DND-41 (cell line): ENCODE measurements around the gene RSPO1.
"Not testable (repeated sequence)": the region's sequence is repeated elsewhere in the genome, so short reads cannot be mapped to it uniquely, and the experiment has no call there.

Experiments used
- ATAC-seq: fragments of 200-7000 bp; cut with Tn5 transposase; 3 replicates; pipeline ENCODE4 v1.9.1; 2021; ENCODE audit warnings: low read depth; ENCODE audit not compliant: insufficient read depth
- DNase-seq: peaks from one replicate; pipeline ENCODE4 v3.0.0-alpha.2; 2020
- H2AFZ ChIP-seq: 2 replicates; pipeline ENCODE4 v1.6.0; 2012; ENCODE audit warnings: low read depth, low read length
- H3K27ac ChIP-seq: 2 replicates; pipeline ENCODE4 v1.5.1; 2012; ENCODE audit warnings: low read length, inconsistent platforms
- H3K27me3 ChIP-seq: fragments of 200-600 bp; sonication (generic); 2 replicates; pipeline ENCODE4 v1.6.0; 2012; ENCODE audit warnings: low read length, mild to moderate bottlenecking, inconsistent platforms; ENCODE audit not compliant: insufficient read depth, poor library complexity
- H3K36me3 ChIP-seq: 2 replicates; pipeline ENCODE4 v1.5.1; 2012; ENCODE audit warnings: low read length, inconsistent platforms; ENCODE audit not compliant: insufficient read depth
- H3K4me1 ChIP-seq: 2 replicates; pipeline ENCODE4 v1.5.1; 2012; ENCODE audit warnings: mild to moderate bottlenecking, low read length; ENCODE audit not compliant: insufficient read depth
- H3K4me2 ChIP-seq: 2 replicates; pipeline ENCODE4 v1.6.0; 2012; ENCODE audit warnings: mild to moderate bottlenecking, moderate library complexity, low read length, inconsistent platforms; ENCODE audit not compliant: insufficient read depth
- H3K4me3 ChIP-seq, 2 experiments: fragments of 200-600 bp in 1 of 2; shearing (Covaris generic) in 1 of 2; 2 replicates each; pipeline ENCODE4 v1.5.1; 2012 to 2016; ENCODE audit warnings: inconsistent platforms in 2 of 2, low read length in 2 of 2, mild to moderate bottlenecking in 2 of 2, low read depth in 1 of 2, moderate library complexity in 1 of 2
- H3K79me2 ChIP-seq: 2 replicates; pipeline ENCODE4 v1.6.0; 2012; ENCODE audit warnings: low read length, inconsistent platforms; ENCODE audit not compliant: insufficient read depth
- H3K9ac ChIP-seq: 2 replicates; pipeline ENCODE4 v1.6.0; 2012; ENCODE audit warnings: low read depth, mild to moderate bottlenecking, inconsistent platforms, low read length, moderate library complexity
- H3K9me3 ChIP-seq: 2 replicates; pipeline ENCODE4 v1.5.1; 2012; ENCODE audit warnings: low read length, moderate library complexity, mild to moderate bottlenecking, inconsistent platforms; ENCODE audit not compliant: insufficient read depth, severe bottlenecking
- H4K20me1 ChIP-seq: 2 replicates; pipeline ENCODE4 v1.6.0; 2012; ENCODE audit warnings: low read length; ENCODE audit not compliant: insufficient read depth
- CTCF ChIP-seq: IDR thresholded peaks from 2 replicates; pipeline ENCODE4 v1.5.1; 2012; ENCODE audit warnings: borderline replicate concordance, low read length, moderate library complexity, mild to moderate bottlenecking; ENCODE audit not compliant: poor library complexity, severe bottlenecking; ENCODE audit errors: extremely low read depth
- EZH2 ChIP-seq: IDR thresholded peaks from 3 replicates; pipeline ENCODE4 v1.6.1; 2012; ENCODE audit warnings: borderline replicate concordance, low read depth, mild to moderate bottlenecking, moderate library complexity, low read length, inconsistent platforms; ENCODE audit not compliant: severe bottlenecking

Gene RSPO1

GRCh38 chr1:37634244-37634991 lies at the start of gene RSPO1:
TSS of gene RSPO1 (minus strand) at chr1:37634892. CDS start at chr1:37629661, 5,231 bp downstream.
- Histone ChIP-seq H3K27me3 (peaks cover 49% of the 10 kb centered on the region), H3K9ac (no peak within 1 kb of the TSS), H3K27ac (no peak within 1 kb of the TSS), H3K9me3 (no peaks in the 10 kb centered on the region), H3K4me1 (no peaks in the 10 kb centered on the region), H3K79me2 (no peaks in the 10 kb centered on the region), H3K4me2 (no peak within 1 kb of the TSS), H4K20me1 (peaks cover 5% of the 10 kb centered on the region; the same call in 1 of the 2 replicates), H2AFZ (no peak within 1 kb of the TSS), H3K4me3 (no peak within 1 kb of the TSS), H3K36me3 (no peaks in the 10 kb centered on the region)
- DNase-seq (no peak), ATAC-seq (no peak)
- TF ChIP-seq EZH2 (no peak), CTCF (no peak)

GRCh38 chr1:37684182-37684581 lies 49.5 kb upstream of the RSPO1 start:
- Histone ChIP-seq H4K20me1 (peaks cover 18% of the 10 kb centered on the region; the same call in 1 of the 2 replicates), H3K36me3 (peaks cover 59% of the 10 kb centered on the region), H3K79me2 (peaks cover 11% of the 10 kb centered on the region), H3K4me1 (peaks cover 11% of the 10 kb centered on the region)
- H3K4me2 ChIP-seq, H3K9me3 ChIP-seq, H2AFZ ChIP-seq, H3K4me3 ChIP-seq, H3K27ac ChIP-seq, H3K27me3 ChIP-seq, ATAC-seq, H3K9ac ChIP-seq, DNase-seq: not testable (repeated sequence)

GRCh38 chr1:37682334-37682987 lies 47.8 kb upstream of the RSPO1 start:
- peak; percentile 75 for DNase-seq
- Histone ChIP-seq H3K36me3 (peaks cover 44% of the 10 kb centered on the region), H3K9me3 (no peaks in the 10 kb centered on the region), H3K4me2 (no peak overlapping the region), H3K9ac (no peak overlapping the region), H3K27me3 (peaks cover 6% of the 10 kb centered on the region), H3K27ac (no peak overlapping the region), H3K4me3 (no peak overlapping the region), H2AFZ (no peak overlapping the region), H4K20me1 (peaks cover 19% of the 10 kb centered on the region), H3K79me2 (no peaks in the 10 kb centered on the region), H3K4me1 (no peaks in the 10 kb centered on the region)
- TF ChIP-seq CTCF = peak; percentile 88
- no peak for TF ChIP-seq EZH2
- peak; percentile 86 for ATAC-seq

- Histone ChIP-seq H3K36me3 (peaks cover 34% of the 10 kb centered on the region), H3K9me3 (no peaks in the 10 kb centered on the region), H4K20me1 (peaks cover 28% of the 10 kb centered on the region), H3K4me2 (no peak overlapping the region), H3K4me1 (no peaks in the 10 kb centered on the region), H3K79me2 (no peaks in the 10 kb centered on the region), H3K27ac (no peak overlapping the region), H3K4me3 (no peak overlapping the region), H2AFZ (no peak overlapping the region), H3K27me3 (peaks cover 19% of the 10 kb centered on the region), H3K9ac (no peak overlapping the region)
- TF ChIP-seq CTCF (no peak), EZH2 (no peak)
- no peak for DNase-seq
- ATAC-seq = no peak
Measured at GRCh38 chr1:37680933-37681332, 46.2 kb upstream of the RSPO1 start.
